Measurements from ENCODE around the gene GPR146.

GPR146 gene

DNA sequence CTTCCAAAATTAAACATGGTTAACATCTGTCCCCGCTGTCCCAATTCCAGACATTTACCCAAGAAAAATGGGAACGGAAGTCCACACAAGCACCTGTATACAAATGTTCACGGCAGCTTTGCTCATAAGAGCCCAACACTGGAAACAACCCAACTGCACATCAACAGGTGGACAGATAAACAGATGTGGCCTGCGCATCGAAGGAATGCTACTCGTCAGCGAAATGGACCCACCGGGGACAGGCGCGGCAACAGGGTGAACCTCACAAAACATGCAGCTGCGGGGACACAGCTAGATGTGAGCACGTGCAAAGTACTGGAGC is 20.9 kb downstream of the GPR146 start:
- Histone ChIP-seq H3K79me2 (ENCODE audit: insufficient read depth, low read length) (no peaks in the 10 kb centered on the region), H3K9me2 (ENCODE audit: low read depth, low read length) (no peaks in the 10 kb centered on the region), H3K9me3 (ENCODE audit: low read length) (no peaks in the 10 kb centered on the region), H3K4me1 (ENCODE audit: insufficient read depth, low read length, severe bottlenecking) (peaks cover 29% of the 10 kb centered on the region), H3K4me2 (ENCODE audit: low read length) (peak overlapping the region; percentile 53; the same call in 1 of the 2 replicates), H2AFZ (ENCODE audit: low read length) (no peak overlapping the region), H3K4me3 (ENCODE audit: low read depth, low read length, poor library complexity, severe bottlenecking) (peak overlapping the region; percentile 44), H3K27me3 (ENCODE audit: insufficient read depth, low read length) (no peaks in the 10 kb centered on the region), H3K36me3 (ENCODE audit: insufficient read depth, low read length) (no peaks in the 10 kb centered on the region), H3K9ac (ENCODE audit: low read length) (no peak overlapping the region; the same call in 1 of the 2 replicates), H3F3A (ENCODE audit: insufficient read depth, low read length) (no peaks in the 10 kb centered on the region), H3K27ac (ENCODE audit: low read depth, low read length, poor library complexity, severe bottlenecking) (no peak overlapping the region), H4K20me1 (ENCODE audit: insufficient read depth, low read length) (no peaks in the 10 kb centered on the region)
- no peak for TF ChIP-seq EZH2 (IDR thresholded peaks at IDR 0.05; ENCODE audit: borderline replicate concordance, low read length)
- TF ChIP-seq, protein P1, sequence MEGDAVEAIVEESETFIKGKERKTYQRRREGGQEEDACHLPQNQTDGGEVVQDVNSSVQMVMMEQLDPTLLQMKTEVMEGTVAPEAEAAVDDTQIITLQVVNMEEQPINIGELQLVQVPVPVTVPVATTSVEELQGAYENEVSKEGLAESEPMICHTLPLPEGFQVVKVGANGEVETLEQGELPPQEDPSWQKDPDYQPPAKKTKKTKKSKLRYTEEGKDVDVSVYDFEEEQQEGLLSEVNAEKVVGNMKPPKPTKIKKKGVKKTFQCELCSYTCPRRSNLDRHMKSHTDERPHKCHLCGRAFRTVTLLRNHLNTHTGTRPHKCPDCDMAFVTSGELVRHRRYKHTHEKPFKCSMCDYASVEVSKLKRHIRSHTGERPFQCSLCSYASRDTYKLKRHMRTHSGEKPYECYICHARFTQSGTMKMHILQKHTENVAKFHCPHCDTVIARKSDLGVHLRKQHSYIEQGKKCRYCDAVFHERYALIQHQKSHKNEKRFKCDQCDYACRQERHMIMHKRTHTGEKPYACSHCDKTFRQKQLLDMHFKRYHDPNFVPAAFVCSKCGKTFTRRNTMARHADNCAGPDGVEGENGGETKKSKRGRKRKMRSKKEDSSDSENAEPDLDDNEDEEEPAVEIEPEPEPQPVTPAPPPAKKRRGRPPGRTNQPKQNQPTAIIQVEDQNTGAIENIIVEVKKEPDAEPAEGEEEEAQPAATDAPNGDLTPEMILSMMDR (IDR thresholded peaks at IDR 0.05; ENCODE audit: low read length), result no peak

DNA sequence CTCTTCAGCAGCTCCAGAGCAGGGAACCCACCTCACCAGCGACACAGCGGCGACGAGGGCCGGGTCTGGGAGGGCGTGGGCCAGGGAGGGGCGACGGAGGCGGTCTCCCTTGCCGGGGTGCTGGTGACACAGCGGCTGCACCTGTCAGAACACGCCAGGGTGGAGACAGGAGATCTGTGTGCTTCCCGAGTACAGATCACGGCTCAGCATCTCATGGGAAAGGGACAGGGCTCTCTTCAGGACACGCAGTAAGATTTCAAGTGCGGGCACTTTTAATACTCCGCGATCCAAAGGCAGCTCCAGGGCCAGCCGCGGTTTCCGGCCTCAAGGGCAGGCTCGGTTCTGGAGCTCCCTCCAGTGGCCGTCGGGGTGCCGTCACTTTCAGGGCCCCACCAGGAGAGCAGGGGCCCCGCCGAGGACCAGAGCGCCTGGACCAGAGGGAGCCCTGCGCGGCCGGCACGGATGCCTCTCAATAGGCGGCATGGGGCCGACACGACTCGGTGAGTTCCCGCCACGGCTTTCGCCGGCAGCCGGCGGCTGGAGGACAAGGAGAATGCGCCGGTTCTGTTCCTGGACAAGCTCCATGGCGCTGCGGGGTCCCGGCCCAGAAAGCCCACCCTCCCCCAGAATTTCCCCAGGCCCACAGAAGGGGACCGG is 21.4 kb downstream of the GPR146 start:
- Histone ChIP-seq H3K9me3 (ENCODE audit: low read length) (no peaks in the 10 kb centered on the region), H3F3A (ENCODE audit: insufficient read depth, low read length) (no peaks in the 10 kb centered on the region), H3K27ac (ENCODE audit: low read depth, low read length, poor library complexity, severe bottlenecking) (no peak overlapping the region), H4K20me1 (ENCODE audit: insufficient read depth, low read length) (no peaks in the 10 kb centered on the region), H2AFZ (ENCODE audit: low read length) (no peak overlapping the region), H3K4me3 (ENCODE audit: low read depth, low read length, poor library complexity, severe bottlenecking) (peak overlapping the region; percentile 44), H3K36me3 (ENCODE audit: insufficient read depth, low read length) (no peaks in the 10 kb centered on the region), H3K9ac (ENCODE audit: low read length) (no peak overlapping the region; the same call in 1 of the 2 replicates), H3K79me2 (ENCODE audit: insufficient read depth, low read length) (no peaks in the 10 kb centered on the region), H3K4me2 (ENCODE audit: low read length) (peak overlapping the region; percentile 53; the same call in 1 of the 2 replicates), H3K27me3 (ENCODE audit: insufficient read depth, low read length) (no peaks in the 10 kb centered on the region), H3K9me2 (ENCODE audit: low read depth, low read length) (no peaks in the 10 kb centered on the region), H3K4me1 (ENCODE audit: insufficient read depth, low read length, severe bottlenecking) (peaks cover 24% of the 10 kb centered on the region)
- TF ChIP-seq, protein P1 (IDR thresholded peaks at IDR 0.05; ENCODE audit: low read length), result peak; percentile 85
- TF ChIP-seq EZH2 (IDR thresholded peaks at IDR 0.05; ENCODE audit: borderline replicate concordance, low read length), result no peak

GRCh38 chr7:1066242-1066588 is 21.9 kb downstream of the GPR146 start:
- no peak overlapping the region for H2AFZ ChIP-seq (ENCODE audit: low read length)

More at GRCh38 chr7:1066242-1066588, 21.9 kb downstream of the GPR146 start:
- Histone ChIP-seq H3F3A (ENCODE audit: insufficient read depth, low read length) (no peaks in the 10 kb centered on the region), H3K9me3 (ENCODE audit: low read length) (no peaks in the 10 kb centered on the region), H3K4me2 (ENCODE audit: low read length) (peak overlapping the region; percentile 53; the same call in 1 of the 2 replicates), H4K20me1 (ENCODE audit: insufficient read depth, low read length) (no peaks in the 10 kb centered on the region), H3K27ac (ENCODE audit: low read depth, low read length, poor library complexity, severe bottlenecking) (no peak overlapping the region), H3K79me2 (ENCODE audit: insufficient read depth, low read length) (no peaks in the 10 kb centered on the region), H3K4me1 (ENCODE audit: insufficient read depth, low read length, severe bottlenecking) (peaks cover 21% of the 10 kb centered on the region), H3K27me3 (ENCODE audit: insufficient read depth, low read length) (no peaks in the 10 kb centered on the region), H3K4me3 (ENCODE audit: low read depth, low read length, poor library complexity, severe bottlenecking) (peak overlapping the region; percentile 44), H3K36me3 (ENCODE audit: insufficient read depth, low read length) (no peaks in the 10 kb centered on the region), H3K9ac (ENCODE audit: low read length) (no peak overlapping the region), H3K9me2 (ENCODE audit: low read depth, low read length) (no peaks in the 10 kb centered on the region)
- TF ChIP-seq, protein P1 (IDR thresholded peaks at IDR 0.05; ENCODE audit: low read length), result no peak
- no peak for TF ChIP-seq EZH2 (IDR thresholded peaks at IDR 0.05; ENCODE audit: borderline replicate concordance, low read length)
